Prostate gland (tissue), 2 donors: ENCODE results near the gene MRPL50.

Experiments used
- CTCF ChIP-seq, 4 experiments: fragments of 200-600 bp in 2 of 4; fragments of 450-650 bp in 2 of 4; sonication (generic) in 2 of 4; IDR thresholded peaks; 1 replicate in 3 of 4; 2 replicates in 1 of 4; pipeline ENCODE4 v1.5.1; 2016 to 2019; ENCODE audit warnings: antibody characterized with exemption in 4 of 4, mild to moderate bottlenecking in 2 of 4, moderate library complexity in 2 of 4
- POLR2AphosphoS5 ChIP-seq: sonication (generic); formaldehyde crosslinking; IDR thresholded peaks from one replicate; pipeline ENCODE4 v1.6.1; 2017; ENCODE audit warnings: antibody characterized with exemption

GRCh38 chr9:101428909-101429308 lies 30.5 kb upstream of the MRPL50 start:
- TF ChIP-seq POLR2AphosphoS5, result no peak
- no peak for TF ChIP-seq CTCF (IDR thresholded peaks at IDR 0.05)
